ENCODE results near the gene ZSCAN21.

DNA sequence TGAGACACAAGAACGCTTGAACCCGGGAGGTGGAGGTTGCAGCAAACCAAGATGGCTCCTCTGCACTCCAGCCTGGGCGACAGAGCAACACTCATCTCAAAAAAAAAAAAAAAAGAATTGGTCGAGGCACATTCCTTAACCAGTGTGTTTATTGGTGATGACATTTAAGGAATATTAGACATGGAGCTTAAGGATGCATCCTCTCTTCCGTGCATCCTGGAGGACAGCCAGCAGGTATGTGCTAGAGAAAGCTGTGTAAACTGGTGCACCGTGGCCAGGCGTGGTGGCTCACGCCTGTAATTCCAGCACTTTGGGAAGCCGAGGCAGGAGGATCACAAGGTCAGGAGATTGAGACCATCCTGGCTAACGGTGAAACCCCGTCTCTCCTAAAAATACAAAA lies 22.4 kb upstream of the ZSCAN21 start:
- no peak for TF ChIP-seq TAF1 (IDR thresholded peaks at IDR 0.05; ENCODE audit: low read depth)
- TF ChIP-seq YY1 (IDR thresholded peaks at IDR 0.05; ENCODE audit: low read depth), result no peak
- TF ChIP-seq TEAD4 (IDR thresholded peaks at IDR 0.05), result no peak
- no peak for TF ChIP-seq RAD21 (IDR thresholded peaks at IDR 0.05; ENCODE audit: low read depth)
- TF ChIP-seq EP300 (IDR thresholded peaks at IDR 0.05; ENCODE audit: borderline replicate concordance), result no peak
- no peak for TF ChIP-seq NFIC (IDR thresholded peaks at IDR 0.05)
- TF ChIP-seq, protein P1, sequence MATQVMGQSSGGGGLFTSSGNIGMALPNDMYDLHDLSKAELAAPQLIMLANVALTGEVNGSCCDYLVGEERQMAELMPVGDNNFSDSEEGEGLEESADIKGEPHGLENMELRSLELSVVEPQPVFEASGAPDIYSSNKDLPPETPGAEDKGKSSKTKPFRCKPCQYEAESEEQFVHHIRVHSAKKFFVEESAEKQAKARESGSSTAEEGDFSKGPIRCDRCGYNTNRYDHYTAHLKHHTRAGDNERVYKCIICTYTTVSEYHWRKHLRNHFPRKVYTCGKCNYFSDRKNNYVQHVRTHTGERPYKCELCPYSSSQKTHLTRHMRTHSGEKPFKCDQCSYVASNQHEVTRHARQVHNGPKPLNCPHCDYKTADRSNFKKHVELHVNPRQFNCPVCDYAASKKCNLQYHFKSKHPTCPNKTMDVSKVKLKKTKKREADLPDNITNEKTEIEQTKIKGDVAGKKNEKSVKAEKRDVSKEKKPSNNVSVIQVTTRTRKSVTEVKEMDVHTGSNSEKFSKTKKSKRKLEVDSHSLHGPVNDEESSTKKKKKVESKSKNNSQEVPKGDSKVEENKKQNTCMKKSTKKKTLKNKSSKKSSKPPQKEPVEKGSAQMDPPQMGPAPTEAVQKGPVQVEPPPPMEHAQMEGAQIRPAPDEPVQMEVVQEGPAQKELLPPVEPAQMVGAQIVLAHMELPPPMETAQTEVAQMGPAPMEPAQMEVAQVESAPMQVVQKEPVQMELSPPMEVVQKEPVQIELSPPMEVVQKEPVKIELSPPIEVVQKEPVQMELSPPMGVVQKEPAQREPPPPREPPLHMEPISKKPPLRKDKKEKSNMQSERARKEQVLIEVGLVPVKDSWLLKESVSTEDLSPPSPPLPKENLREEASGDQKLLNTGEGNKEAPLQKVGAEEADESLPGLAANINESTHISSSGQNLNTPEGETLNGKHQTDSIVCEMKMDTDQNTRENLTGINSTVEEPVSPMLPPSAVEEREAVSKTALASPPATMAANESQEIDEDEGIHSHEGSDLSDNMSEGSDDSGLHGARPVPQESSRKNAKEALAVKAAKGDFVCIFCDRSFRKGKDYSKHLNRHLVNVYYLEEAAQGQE (IDR thresholded peaks at IDR 0.05; ENCODE audit: low read depth), result no peak
- TF ChIP-seq TCF12 (IDR thresholded peaks at IDR 0.05; ENCODE audit: low read depth), result no peak

Measured in Ishikawa (cell line).